ENCODE measurements around the gene RUNDC1. TPM values are rescaled to one million over a fixed set of nuclear protein-coding genes. Genes with fewer than 3 reads are reported as not detected.

The RUNDC1 gene
- total RNA-seq, 4 donors from 2014 or later, result 10.8 to 18.3 (median 13.1) TPM

DNA sequence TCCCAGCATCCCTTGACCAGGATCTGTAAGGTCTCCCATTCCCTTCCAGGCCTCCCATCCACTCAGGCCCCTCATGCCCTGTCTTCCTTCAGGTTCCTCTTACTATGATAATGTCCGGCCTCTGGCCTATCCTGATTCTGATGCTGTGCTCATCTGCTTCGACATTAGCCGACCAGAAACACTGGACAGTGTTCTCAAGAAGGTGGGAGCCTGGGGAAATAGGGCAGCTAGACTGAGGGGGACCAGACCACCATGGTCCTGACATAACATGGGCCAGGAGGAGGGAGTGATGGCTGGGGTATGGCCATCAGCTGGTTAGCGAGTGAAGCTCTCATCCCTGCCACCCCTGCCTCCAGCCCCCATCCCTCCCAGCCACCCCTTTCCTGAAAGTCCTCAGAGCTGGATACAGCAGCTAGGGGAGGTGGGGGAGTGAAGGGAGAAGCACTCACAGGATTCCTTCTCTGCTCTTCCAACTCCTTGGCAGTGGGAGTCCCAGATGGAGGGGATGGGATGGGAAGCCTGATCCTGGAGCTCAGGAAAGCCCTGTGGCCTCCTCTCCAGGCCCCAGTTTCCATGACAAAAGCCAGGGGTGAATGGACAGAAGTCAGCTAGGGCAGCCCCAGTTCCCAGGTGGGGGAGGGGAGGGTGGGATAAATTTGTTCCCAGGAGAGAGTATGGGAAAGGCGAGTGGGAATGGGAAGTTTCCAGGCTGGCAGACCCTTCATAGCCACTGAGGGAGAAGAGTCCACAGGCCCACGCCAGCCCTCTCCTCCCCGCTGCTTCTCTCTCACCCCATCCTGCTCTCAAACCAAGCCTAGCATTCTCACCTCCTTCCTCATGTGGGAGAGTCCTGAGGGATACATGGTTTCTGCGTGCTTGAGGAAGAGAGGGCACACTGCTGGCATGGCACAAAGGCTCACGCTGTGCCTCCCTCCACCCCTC, 47.0 kb downstream of the RUNDC1 start:
- Histone ChIP-seq H3K27me3 (no peaks in the 10 kb centered on the region), H3K36me3 (no peaks in the 10 kb centered on the region), H3K9me3 (no peaks in the 10 kb centered on the region), H3K27ac (peak overlapping the region; percentile 83 to 95), H3K4me3 (no peak overlapping the region), H3K4me1 (no peaks in the 10 kb centered on the region)
- DNase-seq, result no peak
- TF ChIP-seq POLR2A (IDR thresholded peaks at IDR 0.05), result no peak
- TF ChIP-seq, protein P1, sequence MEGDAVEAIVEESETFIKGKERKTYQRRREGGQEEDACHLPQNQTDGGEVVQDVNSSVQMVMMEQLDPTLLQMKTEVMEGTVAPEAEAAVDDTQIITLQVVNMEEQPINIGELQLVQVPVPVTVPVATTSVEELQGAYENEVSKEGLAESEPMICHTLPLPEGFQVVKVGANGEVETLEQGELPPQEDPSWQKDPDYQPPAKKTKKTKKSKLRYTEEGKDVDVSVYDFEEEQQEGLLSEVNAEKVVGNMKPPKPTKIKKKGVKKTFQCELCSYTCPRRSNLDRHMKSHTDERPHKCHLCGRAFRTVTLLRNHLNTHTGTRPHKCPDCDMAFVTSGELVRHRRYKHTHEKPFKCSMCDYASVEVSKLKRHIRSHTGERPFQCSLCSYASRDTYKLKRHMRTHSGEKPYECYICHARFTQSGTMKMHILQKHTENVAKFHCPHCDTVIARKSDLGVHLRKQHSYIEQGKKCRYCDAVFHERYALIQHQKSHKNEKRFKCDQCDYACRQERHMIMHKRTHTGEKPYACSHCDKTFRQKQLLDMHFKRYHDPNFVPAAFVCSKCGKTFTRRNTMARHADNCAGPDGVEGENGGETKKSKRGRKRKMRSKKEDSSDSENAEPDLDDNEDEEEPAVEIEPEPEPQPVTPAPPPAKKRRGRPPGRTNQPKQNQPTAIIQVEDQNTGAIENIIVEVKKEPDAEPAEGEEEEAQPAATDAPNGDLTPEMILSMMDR (IDR thresholded peaks at IDR 0.05), result no peak
- intact Hi-C loops (cut with DNase I; ENCODE audit: low total_unique reads), result no loop called here

DNA sequence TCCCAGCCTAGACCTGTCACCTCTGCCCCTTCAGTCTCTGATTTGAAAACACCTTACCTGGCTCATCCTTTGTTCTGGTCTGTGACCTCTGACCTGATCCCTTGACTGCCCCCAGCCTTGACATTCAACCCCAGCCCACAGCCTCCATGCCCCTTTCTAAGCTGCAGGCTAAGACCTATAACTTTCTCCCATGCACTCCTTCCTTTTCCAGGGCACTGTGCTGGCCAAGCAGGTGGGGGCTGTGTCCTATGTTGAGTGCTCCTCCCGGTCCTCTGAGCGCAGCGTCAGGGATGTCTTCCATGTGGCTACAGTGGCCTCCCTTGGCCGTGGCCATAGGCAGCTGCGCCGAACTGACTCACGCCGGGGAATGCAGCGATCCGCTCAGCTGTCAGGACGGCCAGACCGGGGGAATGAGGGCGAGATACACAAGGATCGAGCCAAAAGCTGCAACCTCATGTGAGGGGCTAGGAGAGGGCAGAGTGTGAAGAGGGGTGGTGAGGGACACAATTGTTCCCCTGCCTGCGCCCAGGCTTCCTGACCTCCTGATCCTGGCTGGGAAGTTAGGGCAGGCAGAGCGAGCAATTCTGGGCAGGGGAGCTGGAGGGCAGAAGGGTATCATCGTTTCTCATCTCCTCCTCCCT, 48.0 kb downstream of the RUNDC1 start:
- Histone ChIP-seq H3K4me1 (no peaks in the 10 kb centered on the region), H3K27ac (no peak overlapping the region), H3K36me3 (no peaks in the 10 kb centered on the region), H3K9me3 (no peaks in the 10 kb centered on the region), H3K27me3 (no peaks in the 10 kb centered on the region), H3K4me3 (no peak overlapping the region)
- intact Hi-C loops (cut with DNase I; ENCODE audit: low total_unique reads), result no loop called here
- no peak for DNase-seq
- no peak for TF ChIP-seq POLR2A (IDR thresholded peaks at IDR 0.05)
- TF ChIP-seq, protein P1 (IDR thresholded peaks at IDR 0.05), result no peak

DNA sequence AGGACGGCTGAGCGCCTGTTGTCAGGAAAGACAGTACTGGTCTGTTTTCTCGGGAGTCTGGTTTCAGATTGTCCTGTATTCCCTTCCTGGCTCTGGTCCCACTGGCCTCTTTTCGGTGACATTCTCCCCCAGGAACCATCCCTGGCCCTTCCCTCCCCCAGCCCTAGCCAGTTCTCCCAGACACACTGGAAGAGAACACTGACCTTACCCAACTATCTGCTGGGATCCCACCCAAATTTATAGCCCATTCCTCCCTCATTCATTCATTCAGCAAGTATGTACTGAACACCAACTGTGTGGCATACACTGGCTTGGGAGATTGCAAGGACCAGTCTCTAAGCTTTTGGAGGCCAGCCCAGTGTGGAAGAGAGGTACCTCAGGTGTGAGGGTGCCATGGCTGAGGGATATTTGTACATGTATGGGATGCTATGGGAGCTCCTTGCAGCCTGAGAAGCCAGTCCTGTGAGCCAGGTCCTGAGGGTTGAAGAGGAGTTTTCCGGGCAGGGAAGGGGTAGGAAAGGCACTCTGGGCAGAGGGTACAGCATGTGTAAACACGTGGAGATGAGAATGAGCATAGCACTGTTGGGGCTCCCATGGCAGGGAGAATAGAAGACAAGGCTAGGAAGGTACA, 49.9 kb downstream of the RUNDC1 start:
- no peak overlapping the region for H3K27ac ChIP-seq
- no peaks in the 10 kb centered on the region for H3K4me1 ChIP-seq
- DNase-seq, result no peak
- H3K27me3 ChIP-seq, result no peaks in the 10 kb centered on the region
- H3K4me3 ChIP-seq, result no peak overlapping the region
- no peaks in the 10 kb centered on the region for H3K9me3 ChIP-seq
- no peaks in the 10 kb centered on the region for H3K36me3 ChIP-seq
- no peak for TF ChIP-seq POLR2A (IDR thresholded peaks at IDR 0.05)
- TF ChIP-seq, protein P1 (IDR thresholded peaks at IDR 0.05), result no peak
- intact Hi-C loops (cut with DNase I; ENCODE audit: low total_unique reads), result no loop called here

DNA sequence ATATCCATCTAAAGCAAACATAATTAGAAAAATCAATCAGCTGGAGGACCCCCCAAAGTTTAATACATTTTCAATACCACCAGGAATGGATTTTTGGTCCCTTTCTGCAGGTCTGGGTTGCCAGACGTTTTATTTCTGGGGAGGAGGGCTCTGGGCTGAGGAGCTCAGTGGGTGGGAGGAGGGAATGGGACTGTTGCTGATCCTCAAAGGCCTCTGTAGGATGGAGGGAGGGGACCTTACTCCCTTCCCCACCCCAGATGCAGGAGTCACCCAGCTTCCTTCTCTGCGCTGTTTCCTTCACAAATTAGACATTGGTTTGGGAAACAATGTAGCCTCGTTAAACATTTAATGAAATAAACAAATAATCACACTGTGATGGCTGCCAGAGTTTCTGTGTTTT, 51.3 kb downstream of the RUNDC1 start:
- Histone ChIP-seq H3K27ac (no peak overlapping the region), H3K27me3 (no peaks in the 10 kb centered on the region), H3K4me3 (no peak overlapping the region), H3K4me1 (no peaks in the 10 kb centered on the region), H3K36me3 (no peaks in the 10 kb centered on the region), H3K9me3 (no peaks in the 10 kb centered on the region)
- DNase-seq, result no peak
- intact Hi-C loops (cut with DNase I; ENCODE audit: low total_unique reads), result no loop called here
- TF ChIP-seq POLR2A (IDR thresholded peaks at IDR 0.05), result no peak
- TF ChIP-seq, protein P1 (IDR thresholded peaks at IDR 0.05), result no peak

Data from uterus (tissue), 4 donors.